ENCODE results near the gene PPP1R15A.

PPP1R15A gene

DNA sequence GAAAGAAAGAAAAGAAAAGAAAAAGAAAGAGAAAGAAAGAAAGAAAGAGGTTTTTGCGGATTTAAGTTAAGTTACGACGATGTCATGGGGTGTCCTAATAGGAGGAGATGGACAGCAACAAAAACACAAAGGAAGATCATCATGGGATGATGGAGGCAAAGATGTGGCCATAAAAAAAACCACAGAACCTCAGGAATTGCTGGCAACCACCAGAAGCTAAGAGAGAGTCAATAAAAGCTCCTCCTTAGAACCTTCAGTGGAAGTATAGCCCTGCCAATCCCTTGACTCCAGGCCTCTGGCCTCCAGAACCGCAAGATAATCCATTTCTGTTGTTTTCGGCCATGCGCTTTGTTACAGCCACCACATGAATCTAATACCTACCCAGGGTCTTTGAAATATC, 15.3 kb upstream of the PPP1R15A start:
- Histone ChIP-seq H3K36me3 (ENCODE audit: control insufficient read depth in 4 of 4, insufficient read depth in 4 of 4, low read length in 3 of 4) (no peaks in the 10 kb centered on the region), H3K4me1 (ENCODE audit: control extremely low read depth in 1 of 4, control insufficient read depth in 4 of 4, insufficient read depth in 4 of 4, low read length in 3 of 4) (peaks cover 0 to 13% (median 7%) of the 10 kb centered on the region in 4 experiments), H3K27me3 (replicated peaks in 2 of 5; ENCODE audit: control insufficient read depth in 4 of 5, insufficient read depth in 5 of 5, low read length in 4 of 5) (no peaks in the 10 kb centered on the region), H3K4me3 (ENCODE audit: control insufficient read depth in 1 of 7, extremely low read depth in 1 of 7, insufficient read depth in 4 of 7, low read depth in 2 of 7, low read length in 6 of 7) (no peak overlapping the region), H3K9me3 (ENCODE audit: control extremely low read depth in 1 of 5, control insufficient read depth in 4 of 5, insufficient read depth in 2 of 5, low read depth in 1 of 5, low read length in 4 of 5) (no peaks in the 10 kb centered on the region), H3K27ac (ENCODE audit: insufficient read depth in 1 of 2, low read depth in 1 of 2, low read length in 2 of 2, poor library complexity in 1 of 2, severe bottlenecking in 2 of 2) (no peak overlapping the region)
- ChIA-PET CTCF (interaction anchor here (6.3 kb wide), 1 partner anchor 14 kb away, joined by 55 read pairs; no protein-coding TSS in a partner anchor), POLR2A (no interaction called here)
- 100% methylated on average over 5 of the region's 6 CpGs for WGBS (ENCODE audit: insufficient coverage)
- DNase-seq, result no peak

DNA sequence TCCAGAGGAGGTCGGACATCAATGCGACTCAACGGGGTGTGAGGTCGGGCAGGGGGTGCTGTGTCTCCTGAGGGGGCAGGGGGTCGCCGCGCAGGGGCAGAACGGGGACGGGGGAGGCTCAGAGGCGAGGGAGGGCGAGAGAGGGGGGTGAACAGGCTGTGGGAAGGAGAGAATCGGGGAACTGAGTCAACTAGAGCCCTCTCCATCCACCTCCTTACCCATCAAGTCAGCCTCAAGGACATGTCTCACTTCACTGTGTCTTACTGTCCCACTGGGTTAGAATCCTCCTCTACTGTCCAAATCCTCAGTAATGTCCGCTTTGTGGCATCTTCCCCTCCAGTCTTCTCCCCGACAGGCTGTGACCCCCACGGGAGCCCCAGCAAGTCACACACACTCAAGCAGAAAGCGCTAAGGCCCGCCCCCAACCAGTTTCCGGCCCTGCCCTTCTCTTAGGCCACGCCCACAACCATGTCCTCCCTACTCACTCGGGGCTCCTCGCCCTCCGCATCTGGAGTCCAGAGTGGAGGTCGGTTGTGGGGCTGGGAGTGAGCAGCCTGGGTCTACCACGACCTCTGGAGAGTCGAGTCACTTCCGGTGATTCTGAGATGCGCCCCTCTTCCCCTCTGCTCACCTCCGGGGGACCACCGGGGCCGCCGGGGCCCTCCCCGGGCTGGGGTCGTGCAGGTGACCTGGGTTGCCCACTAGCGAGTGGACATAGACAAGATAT, 13.1 kb upstream of the PPP1R15A start:
- Histone ChIP-seq H3K4me1 (ENCODE audit: control extremely low read depth in 1 of 4, control insufficient read depth in 4 of 4, insufficient read depth in 4 of 4, low read length in 3 of 4) (peaks cover 0 to 13% (median 7%) of the 10 kb centered on the region in 4 experiments), H3K27me3 (replicated peaks in 2 of 5; ENCODE audit: control insufficient read depth in 4 of 5, insufficient read depth in 5 of 5, low read length in 4 of 5) (no peaks in the 10 kb centered on the region), H3K36me3 (ENCODE audit: control insufficient read depth in 4 of 4, insufficient read depth in 4 of 4, low read length in 3 of 4) (no peaks in the 10 kb centered on the region), H3K9me3 (ENCODE audit: control extremely low read depth in 1 of 5, control insufficient read depth in 4 of 5, insufficient read depth in 2 of 5, low read depth in 1 of 5, low read length in 4 of 5) (no peaks in the 10 kb centered on the region), H3K27ac (ENCODE audit: insufficient read depth in 1 of 2, low read depth in 1 of 2, low read length in 2 of 2, poor library complexity in 1 of 2, severe bottlenecking in 2 of 2) (peak overlapping the region; percentile 10 to 50), H3K4me3 (ENCODE audit: control insufficient read depth in 1 of 7, extremely low read depth in 1 of 7, insufficient read depth in 4 of 7, low read depth in 2 of 7, low read length in 6 of 7) (peak overlapping the region; percentile 40 to 76 (median 64))
- POLR2A ChIA-PET, result interaction anchor here (0.5 to 1.8 kb wide), 2 partner anchors 13 to 105 kb away, joined by 5 to 6 read pairs; partner anchors contain the start of gene PPP1R15A
- peak in 2 of 3 donors; percentile 80 to 82 for DNase-seq
- 45% methylated on average over 17 of the region's 34 CpGs for WGBS (ENCODE audit: insufficient coverage)
- CTCF ChIA-PET, result interaction anchor here (0.8 to 1.5 kb wide), 3 partner anchors 8 to 111 kb away, joined by 3 to 6 read pairs (median 4); no protein-coding TSS in a partner anchor

DNA sequence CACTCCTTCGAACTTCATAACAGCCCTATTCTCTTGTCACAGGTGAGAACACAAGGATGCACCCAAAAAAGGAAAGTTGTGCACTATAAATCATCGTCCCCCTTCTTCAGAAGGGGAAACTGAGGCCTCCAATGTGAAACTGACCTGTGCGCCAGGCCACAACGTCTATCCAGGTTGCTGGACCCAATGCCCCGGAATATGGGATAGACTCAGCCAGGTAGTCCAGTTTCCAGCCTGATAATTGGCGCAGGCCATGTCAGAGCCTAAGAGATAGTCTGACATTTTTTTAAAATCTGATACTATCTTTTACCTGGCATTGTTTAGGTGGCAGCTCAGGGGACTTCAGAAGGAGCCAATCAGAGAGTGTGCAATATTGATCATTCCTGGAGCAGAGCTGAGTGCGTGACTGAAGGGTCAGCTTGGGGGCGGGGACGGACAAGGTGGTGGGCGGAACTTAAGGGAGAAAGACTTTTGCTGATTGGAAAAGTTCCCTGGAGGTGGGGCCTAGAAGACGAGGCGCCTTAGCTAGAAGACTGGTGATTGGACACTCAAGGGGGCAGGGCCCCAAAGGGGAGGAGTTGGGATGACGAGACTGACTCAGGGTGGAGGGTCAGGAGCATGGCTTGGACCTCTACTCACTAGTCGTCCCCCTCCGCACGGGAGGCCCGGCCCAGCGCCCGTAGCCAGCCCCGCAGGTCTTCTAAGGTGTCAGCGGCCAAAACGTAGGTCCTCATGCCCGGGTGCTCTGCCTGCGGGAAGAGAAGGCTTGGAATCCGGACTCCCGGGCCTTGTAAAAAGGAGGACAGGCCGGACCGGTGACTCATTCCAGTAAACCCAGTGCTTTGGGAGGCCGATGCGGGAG, 12.3 kb upstream of the PPP1R15A start:
- peak in 1 of 3 donors; percentile 48 for DNase-seq
- Histone ChIP-seq H3K27me3 (replicated peaks in 2 of 5; ENCODE audit: control insufficient read depth in 4 of 5, insufficient read depth in 5 of 5, low read length in 4 of 5) (no peaks in the 10 kb centered on the region), H3K36me3 (ENCODE audit: control insufficient read depth in 4 of 4, insufficient read depth in 4 of 4, low read length in 3 of 4) (no peaks in the 10 kb centered on the region), H3K4me1 (ENCODE audit: control extremely low read depth in 1 of 4, control insufficient read depth in 4 of 4, insufficient read depth in 4 of 4, low read length in 3 of 4) (peaks cover 0 to 13% (median 7%) of the 10 kb centered on the region in 4 experiments), H3K4me3 (ENCODE audit: control insufficient read depth in 1 of 7, extremely low read depth in 1 of 7, insufficient read depth in 4 of 7, low read depth in 2 of 7, low read length in 6 of 7) (peak overlapping the region in 6 of 7 experiments; percentile 44 to 76 (median 68)), H3K9me3 (ENCODE audit: control extremely low read depth in 1 of 5, control insufficient read depth in 4 of 5, insufficient read depth in 2 of 5, low read depth in 1 of 5, low read length in 4 of 5) (no peaks in the 10 kb centered on the region), H3K27ac (ENCODE audit: insufficient read depth in 1 of 2, low read depth in 1 of 2, low read length in 2 of 2, poor library complexity in 1 of 2, severe bottlenecking in 2 of 2) (peak overlapping the region; percentile 10 to 62)
- CTCF ChIA-PET, result interaction anchor here (0.8 to 1.1 kb wide), 3 partner anchors 10 to 111 kb away, joined by 3 to 4 read pairs (median 3); no protein-coding TSS in a partner anchor
- 71% methylated on average over 24 of the region's 30 CpGs for WGBS (ENCODE audit: insufficient coverage)
- POLR2A ChIA-PET, result interaction anchor here (0.5 to 1.0 kb wide), 3 partner anchors 18 to 104 kb away, joined by 3 to 8 read pairs (median 5); no protein-coding TSS in a partner anchor

DNA sequence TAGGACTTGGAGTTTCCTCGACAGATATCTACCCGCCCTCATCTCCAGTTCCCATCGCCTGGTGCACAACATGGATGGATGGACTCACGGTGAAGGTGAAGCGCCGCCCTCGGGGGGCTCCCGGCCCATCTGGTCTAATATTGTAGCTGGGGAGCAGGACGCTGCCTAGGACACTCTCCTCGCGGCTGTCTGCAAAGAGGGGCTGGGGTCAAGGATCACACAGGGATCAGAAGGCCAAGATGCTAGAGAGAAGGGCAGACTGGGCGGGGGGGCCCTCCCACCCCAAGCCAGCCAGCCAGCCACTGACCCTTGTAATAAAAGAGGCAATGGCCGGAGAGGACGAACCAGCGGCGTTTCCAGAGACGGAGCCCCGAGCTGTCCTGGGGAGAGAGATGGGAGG, 10.9 kb upstream of the PPP1R15A start:
- H3K27me3 ChIP-seq (replicated peaks in 2 of 5; ENCODE audit: control insufficient read depth in 4 of 5, insufficient read depth in 5 of 5, low read length in 4 of 5), result no peaks in the 10 kb centered on the region
- H3K9me3 ChIP-seq (ENCODE audit: control extremely low read depth in 1 of 5, control insufficient read depth in 4 of 5, insufficient read depth in 2 of 5, low read depth in 1 of 5, low read length in 4 of 5), result no peaks in the 10 kb centered on the region
- H3K27ac ChIP-seq (ENCODE audit: insufficient read depth in 1 of 2, low read depth in 1 of 2, low read length in 2 of 2, poor library complexity in 1 of 2, severe bottlenecking in 2 of 2), result no peak overlapping the region
- no peak for DNase-seq
- WGBS (ENCODE audit: insufficient coverage), result 97% methylated on average over 15 of the region's 18 CpGs
- peaks cover 0 to 13% (median 7%) of the 10 kb centered on the region in 4 experiments for H3K4me1 ChIP-seq (ENCODE audit: control extremely low read depth in 1 of 4, control insufficient read depth in 4 of 4, insufficient read depth in 4 of 4, low read length in 3 of 4)
- H3K4me3 ChIP-seq (ENCODE audit: control insufficient read depth in 1 of 7, extremely low read depth in 1 of 7, insufficient read depth in 4 of 7, low read depth in 2 of 7, low read length in 6 of 7), result no peak overlapping the region
- ChIA-PET POLR2A (no interaction called here), CTCF (interaction anchor here (1.1 kb wide), 1 partner anchor 112 kb away, joined by 3 read pairs; no protein-coding TSS in a partner anchor)
- H3K36me3 ChIP-seq (ENCODE audit: control insufficient read depth in 4 of 4, insufficient read depth in 4 of 4, low read length in 3 of 4), result no peaks in the 10 kb centered on the region

DNA sequence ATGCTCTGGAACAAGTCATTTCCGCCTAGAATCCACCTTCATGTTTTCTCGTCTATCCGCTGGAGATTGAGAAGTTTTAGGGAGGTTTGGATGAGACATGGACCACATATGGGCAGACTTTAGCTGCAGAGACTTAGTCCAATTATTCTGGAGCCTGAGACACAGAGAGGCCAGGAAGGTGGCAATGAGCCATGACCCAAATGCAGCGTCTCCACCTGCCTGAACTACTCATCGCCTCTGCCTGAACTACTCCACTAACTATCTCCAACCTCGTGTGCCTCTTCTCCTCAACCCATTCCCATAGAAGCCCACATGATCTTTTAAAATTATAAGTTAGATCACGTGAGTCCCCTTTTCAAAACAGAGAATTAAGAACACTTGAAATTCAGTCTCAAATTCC, 9.4 kb upstream of the PPP1R15A start:
- Histone ChIP-seq H3K4me1 (ENCODE audit: control extremely low read depth in 1 of 4, control insufficient read depth in 4 of 4, insufficient read depth in 4 of 4, low read length in 3 of 4) (peaks cover 0 to 13% (median 8%) of the 10 kb centered on the region in 4 experiments), H3K36me3 (ENCODE audit: control insufficient read depth in 4 of 4, insufficient read depth in 4 of 4, low read length in 3 of 4) (no peaks in the 10 kb centered on the region), H3K27ac (ENCODE audit: insufficient read depth in 1 of 2, low read depth in 1 of 2, low read length in 2 of 2, poor library complexity in 1 of 2, severe bottlenecking in 2 of 2) (no peak overlapping the region), H3K9me3 (ENCODE audit: control extremely low read depth in 1 of 5, control insufficient read depth in 4 of 5, insufficient read depth in 2 of 5, low read depth in 1 of 5, low read length in 4 of 5) (no peaks in the 10 kb centered on the region), H3K4me3 (ENCODE audit: control insufficient read depth in 1 of 7, extremely low read depth in 1 of 7, insufficient read depth in 4 of 7, low read depth in 2 of 7, low read length in 6 of 7) (no peak overlapping the region), H3K27me3 (replicated peaks in 2 of 5; ENCODE audit: control insufficient read depth in 4 of 5, insufficient read depth in 5 of 5, low read length in 4 of 5) (no peaks in the 10 kb centered on the region)
- ChIA-PET POLR2A (no interaction called here), CTCF (no interaction called here)
- no peak for DNase-seq
- 84% methylated on average over 5 of the region's 7 CpGs for WGBS (ENCODE audit: insufficient coverage)

DNA sequence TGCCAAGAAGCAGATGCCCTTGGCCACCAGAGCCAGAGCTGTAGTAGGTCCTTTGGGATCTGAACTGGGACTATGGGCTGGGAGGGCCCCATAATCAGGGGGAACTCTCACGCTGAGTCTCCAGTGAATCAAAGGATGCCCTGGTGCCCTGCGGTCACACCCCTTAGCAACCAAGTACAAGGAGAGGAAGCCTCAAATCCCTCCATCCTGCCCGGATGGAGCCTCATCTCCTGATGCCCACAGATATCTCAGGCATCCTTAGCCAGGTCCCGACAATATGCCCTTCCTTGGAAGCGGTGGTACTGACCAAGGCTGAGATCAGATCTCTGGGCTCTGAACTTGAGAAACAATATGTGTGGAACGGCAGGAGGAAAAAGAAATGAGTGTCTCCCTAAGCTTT, 5.5 kb upstream of the PPP1R15A start:
- Histone ChIP-seq H3K27me3 (replicated peaks in 2 of 5; ENCODE audit: control insufficient read depth in 4 of 5, insufficient read depth in 5 of 5, low read length in 4 of 5) (no peaks in the 10 kb centered on the region), H3K9me3 (ENCODE audit: control extremely low read depth in 1 of 5, control insufficient read depth in 4 of 5, insufficient read depth in 2 of 5, low read depth in 1 of 5, low read length in 4 of 5) (no peaks in the 10 kb centered on the region), H3K4me3 (ENCODE audit: control insufficient read depth in 1 of 7, extremely low read depth in 1 of 7, insufficient read depth in 4 of 7, low read depth in 2 of 7, low read length in 6 of 7) (no peak overlapping the region), H3K27ac (ENCODE audit: insufficient read depth in 1 of 2, low read depth in 1 of 2, low read length in 2 of 2, poor library complexity in 1 of 2, severe bottlenecking in 2 of 2) (no peak overlapping the region), H3K36me3 (ENCODE audit: control insufficient read depth in 4 of 4, insufficient read depth in 4 of 4, low read length in 3 of 4) (no peaks in the 10 kb centered on the region), H3K4me1 (ENCODE audit: control extremely low read depth in 1 of 4, control insufficient read depth in 4 of 4, insufficient read depth in 4 of 4, low read length in 3 of 4) (peaks cover 0 to 12% (median 0%) of the 10 kb centered on the region in 4 experiments)
- ChIA-PET POLR2A (no interaction called here), CTCF (interaction anchor here (1.2 to 1.4 kb wide), 2 partner anchors 25 to 84 kb away, joined by 3 to 4 read pairs; no protein-coding TSS in a partner anchor)
- WGBS (ENCODE audit: insufficient coverage), result 90% methylated on average over 6 of the region's 6 CpGs
- no peak for DNase-seq

All from common myeloid progenitor, CD34-positive (primary cell).